GM12801 (cell line): ENCODE data around the gene TMEM163.

Experiments used
- CTCF ChIP-seq: IDR thresholded peaks from one replicate; pipeline ENCODE4 v1.5.1; 2011; ENCODE audit warnings: control low read depth; ENCODE audit not compliant: insufficient read length; ENCODE audit errors: extremely low read depth

Gene TMEM163

GRCh38 chr2:134482766-134483340 is 235.9 kb downstream of the TMEM163 start:
- TF ChIP-seq CTCF: no peak

DNA sequence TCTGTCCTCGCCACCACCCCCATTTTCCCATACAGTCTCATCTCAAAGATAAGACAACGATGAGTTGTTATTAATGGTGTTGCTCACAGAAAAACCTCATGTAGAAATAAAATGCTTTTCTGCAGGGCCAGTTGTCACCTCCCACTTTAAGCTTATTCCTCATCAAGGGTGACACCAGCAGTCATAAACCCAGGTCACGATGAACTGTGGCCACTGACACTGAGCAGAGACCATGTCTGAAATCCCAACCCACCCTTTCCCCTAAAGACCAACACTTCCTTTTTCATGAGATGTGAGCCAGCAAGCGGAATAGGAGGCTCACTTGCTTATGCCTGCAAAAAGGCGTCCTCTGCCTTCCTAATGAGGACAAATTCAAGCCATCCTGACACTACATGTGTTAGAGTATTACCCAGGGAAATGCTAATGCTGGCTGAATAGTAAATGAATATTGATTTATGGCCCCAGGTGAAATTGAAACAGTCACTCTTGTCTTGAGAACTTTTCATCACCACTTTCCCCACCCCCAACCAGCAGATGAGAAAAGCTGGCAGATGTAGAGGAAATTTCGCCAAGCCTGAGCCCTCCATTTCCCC is 236.6 kb downstream of the TMEM163 start:
- TF ChIP-seq CTCF: no peak

GRCh38 chr2:134479696-134480330 is 239.0 kb downstream of the TMEM163 start:
- TF ChIP-seq CTCF: no peak

GRCh38 chr2:134470561-134471168 is 248.1 kb downstream of the TMEM163 start:
- no peak for TF ChIP-seq CTCF

- TF ChIP-seq CTCF: no peak
Observed at GRCh38 chr2:134469516-134470115, 249.2 kb downstream of the TMEM163 start.

- no peak for TF ChIP-seq CTCF
Observed at GRCh38 chr2:134468776-134469175, 250.0 kb downstream of the TMEM163 start.

DNA sequence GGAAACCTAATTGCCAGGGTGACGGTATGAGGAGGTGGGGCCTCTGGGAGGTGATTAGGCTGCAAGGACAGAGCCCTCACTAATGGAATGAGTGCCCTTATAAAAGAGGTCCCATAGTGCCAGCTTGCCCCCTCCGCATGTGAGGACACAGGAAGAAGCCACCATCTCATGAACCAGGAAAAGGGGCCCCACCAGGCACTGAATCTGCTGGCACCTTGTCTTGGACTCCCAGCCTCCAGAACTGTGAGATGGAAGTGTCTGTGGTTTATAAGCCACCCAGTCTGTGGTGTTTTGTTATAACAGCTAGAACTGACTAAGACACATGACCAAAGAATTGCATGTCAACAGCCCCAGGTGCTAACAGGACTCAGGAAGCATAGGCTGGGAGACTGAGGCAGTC is 250.6 kb downstream of the TMEM163 start:
- no peak for TF ChIP-seq CTCF
